ENCODE data around the gene KRTAP10-1.
"Not testable (repeated sequence)": the region's sequence is repeated elsewhere in the genome, so short reads cannot be mapped to it uniquely, and the experiment has no call there.

KRTAP10-1 gene, protein sequence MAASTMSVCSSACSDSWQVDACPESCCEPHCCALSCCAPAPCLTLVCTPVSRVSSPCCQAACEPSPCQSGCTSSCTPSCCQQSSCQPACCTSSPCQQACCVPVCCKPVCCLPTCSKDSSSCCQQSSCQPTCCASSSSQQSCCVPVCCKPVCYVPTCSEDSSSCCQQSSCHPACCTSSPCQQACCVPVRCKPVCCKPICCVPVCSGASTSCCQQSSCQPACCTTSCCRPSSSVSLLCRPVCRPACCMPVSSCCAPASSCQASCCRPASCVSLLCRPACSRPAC

DNA sequence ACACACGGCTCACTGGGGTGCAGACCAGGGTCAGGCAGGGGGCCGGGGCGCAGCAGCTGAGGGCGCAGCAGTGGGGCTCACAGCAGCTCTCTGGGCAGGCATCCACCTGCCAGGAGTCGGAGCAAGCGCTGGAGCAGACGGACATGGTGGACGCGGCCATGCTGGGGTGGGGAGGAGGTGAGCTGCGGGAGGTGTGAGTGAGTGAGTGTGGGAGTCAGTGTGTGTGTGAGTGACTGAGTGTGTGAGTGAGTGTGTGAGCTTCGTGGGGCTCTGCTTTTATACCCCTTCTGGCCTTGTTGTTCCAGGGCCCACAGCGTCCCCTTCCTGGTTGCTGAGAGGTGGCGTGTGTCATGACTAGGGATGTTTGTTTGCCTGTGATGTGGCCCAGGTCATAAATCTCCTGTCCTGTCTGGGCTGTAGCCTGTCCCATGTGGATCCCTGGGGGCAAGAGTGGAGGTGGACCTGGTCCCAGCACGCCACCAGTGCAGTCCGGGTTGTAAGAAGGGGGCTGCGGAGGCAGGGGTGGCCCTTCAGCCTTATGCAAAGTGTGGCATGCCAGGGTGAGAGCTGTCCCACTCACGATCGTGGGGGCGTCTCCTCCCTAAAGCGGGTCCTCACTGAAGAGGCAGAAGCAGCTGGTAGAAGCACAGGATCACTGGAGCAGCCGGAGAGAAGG, at the start of gene KRTAP10-1:
Gene KRTAP10-1, minus strand, starts transcription at position 205 of the 676 bp plus-strand sequence. Its CDS starts 45 bp downstream, at position 160.
- intact Hi-C loops (cut with DNase I) = no loop called here
- peak in 10 of 42 donors; percentile 0 to 39 (median 14) for DNase-seq

DNA sequence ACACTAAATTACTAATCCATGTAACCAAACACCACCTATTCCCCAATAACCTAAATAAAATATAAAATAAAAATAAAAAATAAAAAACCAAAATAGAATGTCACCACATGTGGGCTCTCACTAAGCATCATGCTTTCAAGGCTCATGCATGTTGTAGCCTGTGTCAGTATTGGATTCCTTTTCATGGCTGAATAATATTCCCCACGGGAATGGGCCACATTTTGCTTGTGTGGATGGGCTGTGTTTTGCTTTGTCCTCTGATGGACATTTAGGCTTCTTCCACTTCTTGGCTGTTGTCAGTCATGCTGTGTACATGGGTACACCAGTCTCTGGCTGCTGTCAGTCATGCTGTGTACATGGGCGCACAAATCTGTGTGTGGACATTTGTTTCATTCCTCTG, 49.1 kb upstream of the KRTAP10-1 start:
- DNase-seq = peak in 1 of 42 donors; percentile 8
- intact Hi-C loops (cut with DNase I) = no loop called here

DNA sequence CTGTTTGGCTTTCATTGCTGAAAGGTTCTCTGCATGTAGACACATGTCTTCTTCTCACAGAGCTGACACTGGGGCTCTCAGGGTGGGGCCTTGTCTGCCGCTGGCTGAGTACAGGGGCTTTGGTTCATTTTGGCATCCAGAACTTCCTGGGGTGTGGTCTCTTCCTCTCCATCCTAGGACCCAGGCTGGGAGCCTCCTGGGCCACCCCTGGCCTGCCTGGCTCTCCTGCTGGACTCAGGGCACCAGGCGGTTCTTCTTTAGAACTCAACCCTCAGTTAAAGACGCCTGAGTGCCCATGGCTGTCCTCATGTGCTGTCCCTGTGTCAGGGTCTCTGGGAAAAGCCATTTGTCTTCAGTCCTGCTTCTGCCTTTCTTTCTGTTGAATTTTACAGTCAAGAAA, 45.9 kb upstream of the KRTAP10-1 start:
- intact Hi-C loops (cut with DNase I) = no loop called here
- no peak for DNase-seq

DNA sequence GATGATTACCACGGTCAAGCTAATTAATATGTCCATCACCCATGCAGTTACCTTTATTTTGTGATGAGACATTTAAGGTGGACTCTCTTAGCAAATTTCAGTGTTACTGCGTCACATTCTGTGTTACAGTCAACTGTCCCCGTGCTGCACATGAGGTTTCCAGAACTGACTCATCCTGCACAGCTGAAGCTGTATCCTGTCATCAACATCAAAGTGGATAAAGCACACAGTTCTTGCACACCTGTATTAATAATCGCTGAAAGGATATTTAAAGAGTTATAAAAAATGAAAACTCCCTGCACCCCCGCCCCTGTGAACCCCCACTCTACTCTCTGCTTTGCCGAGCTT, 43.8 kb upstream of the KRTAP10-1 start:
- intact Hi-C loops (cut with DNase I) = no loop called here
- DNase-seq = peak in 15 of 42 donors; percentile 12 to 55 (median 38)

DNA sequence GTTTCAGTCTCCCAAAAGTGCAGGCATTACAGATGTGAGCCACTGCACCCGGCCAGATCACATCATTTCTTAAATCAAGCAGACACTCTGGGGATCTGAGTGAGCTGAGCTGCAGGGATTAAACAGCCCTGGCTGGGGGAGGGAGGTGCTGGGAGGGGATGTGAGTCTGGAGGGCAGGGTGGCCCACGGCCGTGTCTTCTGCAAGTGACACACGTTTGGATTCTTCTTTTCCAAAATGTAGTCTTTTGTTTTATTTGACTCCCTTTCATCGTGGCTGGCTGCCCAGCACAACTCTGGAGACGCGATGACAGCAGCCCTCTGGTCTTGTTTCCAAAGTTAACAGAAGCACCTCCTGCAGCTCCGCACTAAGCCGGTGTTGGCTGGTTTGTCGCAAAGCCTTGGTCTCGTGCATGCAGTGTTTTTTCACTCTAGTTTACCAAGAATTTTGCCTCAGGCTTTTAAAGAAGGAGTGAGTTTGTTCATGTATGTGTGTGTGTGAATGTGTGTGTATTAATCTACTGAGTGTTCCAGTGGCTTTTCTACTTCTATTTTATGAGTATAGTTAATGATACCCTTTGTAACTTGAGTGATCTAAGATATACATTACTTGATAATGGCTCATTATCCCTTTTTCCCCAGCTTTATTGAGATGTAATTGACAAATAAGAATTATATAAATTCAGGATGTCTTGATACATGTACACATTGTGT, 43.2 kb upstream of the KRTAP10-1 start:
- intact Hi-C loops (cut with DNase I) = no loop called here
- DNase-seq = no peak

DNA sequence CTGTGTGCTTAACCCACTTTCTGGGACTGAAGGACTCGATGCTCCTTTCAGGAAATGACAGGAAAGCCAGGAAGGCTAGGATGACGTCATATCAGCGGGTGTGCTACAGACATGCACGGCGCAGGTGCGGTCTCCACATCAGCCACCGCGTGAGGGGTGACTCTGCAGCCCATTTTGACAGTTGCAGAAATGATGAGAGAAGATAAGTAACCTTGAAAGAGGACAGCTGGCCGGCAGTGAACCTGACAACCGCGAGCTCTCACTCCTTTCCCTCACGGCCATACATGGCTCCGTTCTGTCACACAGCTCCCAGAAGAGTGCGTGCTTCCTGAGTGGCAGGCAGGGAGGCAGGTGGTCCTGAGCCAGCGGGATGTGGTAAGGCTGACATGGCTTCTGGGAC, 42.1 kb upstream of the KRTAP10-1 start:
- intact Hi-C loops (cut with DNase I) = no loop called here
- DNase-seq = no peak

DNA sequence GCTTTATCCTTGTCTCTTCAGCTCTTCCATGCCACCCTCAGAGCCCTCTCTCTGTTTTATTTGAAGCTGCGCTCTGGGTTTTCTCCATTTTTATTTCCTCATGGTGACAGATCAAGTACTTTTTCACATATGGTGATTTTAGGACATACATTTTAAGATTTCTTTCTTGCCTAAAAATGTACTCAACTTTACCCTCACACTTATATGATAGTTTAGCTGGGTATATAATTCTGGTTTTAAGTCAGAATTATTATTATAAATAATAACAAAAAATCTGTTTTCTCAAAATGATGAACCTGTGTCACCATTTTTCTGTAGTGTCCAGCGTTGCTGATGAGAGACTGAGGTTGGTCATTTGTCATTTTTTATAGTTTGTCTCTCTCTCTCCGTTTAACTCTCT, 41.2 kb upstream of the KRTAP10-1 start:
- no peak for DNase-seq

DNA sequence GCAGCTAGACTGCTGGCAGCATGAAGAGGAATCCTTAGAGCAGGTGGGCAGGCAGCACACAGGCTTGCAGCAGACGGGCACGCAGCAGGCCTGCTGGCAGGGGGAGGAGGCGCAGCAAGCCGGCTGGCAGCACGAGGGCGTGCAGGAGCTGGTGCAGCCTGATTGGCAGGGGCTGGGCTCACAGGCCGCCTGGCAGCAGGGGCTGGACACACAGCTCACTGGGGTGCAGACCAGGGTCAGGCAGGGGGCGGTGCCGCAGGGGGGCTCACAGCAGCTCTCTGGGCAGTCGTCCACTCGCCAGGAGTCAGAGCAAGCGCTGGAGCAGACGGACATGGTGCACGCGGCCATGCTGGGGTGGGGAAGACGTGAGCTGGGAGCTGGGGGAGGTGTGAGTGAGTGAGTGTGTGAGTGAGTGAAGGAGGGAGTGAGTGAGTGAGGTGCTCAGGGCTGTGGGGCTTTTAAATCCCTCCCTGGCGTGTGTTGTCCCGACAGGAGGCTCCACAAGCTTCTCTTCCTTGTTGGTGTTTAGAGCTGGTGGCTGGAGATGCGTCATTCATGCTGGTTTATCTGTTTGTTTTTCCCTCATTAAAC, 40.3 kb upstream of the KRTAP10-1 start, which contains the start of gene KRTAP10-5:
Gene KRTAP10-5, minus strand, starts transcription at position 374 of the 591 bp plus-strand sequence. Its CDS starts 26 bp downstream, at position 348.
- DNase-seq = peak in 9 of 42 donors; percentile 16 to 62 (median 40)
- intact Hi-C loops (cut with DNase I) = not testable (repeated sequence)

More for the DNA sequence above, 41.2 kb upstream of the KRTAP10-1 start:
- intact Hi-C loops (cut with DNase I) = no loop called here

DNA sequence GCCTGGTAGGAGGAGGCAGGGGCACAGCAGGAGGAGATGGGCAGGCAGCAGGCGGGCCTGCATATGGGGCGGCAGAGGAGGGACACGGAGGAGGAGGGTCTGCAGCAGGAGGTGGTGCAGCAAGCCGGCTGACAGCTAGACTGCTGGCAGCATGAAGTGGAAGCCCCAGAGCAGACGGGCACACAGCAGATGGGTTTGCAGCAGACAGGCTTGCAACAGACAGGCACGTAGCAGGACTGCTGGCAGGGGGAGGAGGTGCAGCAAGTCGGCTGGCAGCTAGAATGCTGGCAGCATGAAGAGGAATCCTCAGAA, 39.8 kb upstream of the KRTAP10-1 start:
- peak in 3 of 42 donors; percentile 16 to 31 (median 23) for DNase-seq
- intact Hi-C loops (cut with DNase I) = no loop called here

DNA sequence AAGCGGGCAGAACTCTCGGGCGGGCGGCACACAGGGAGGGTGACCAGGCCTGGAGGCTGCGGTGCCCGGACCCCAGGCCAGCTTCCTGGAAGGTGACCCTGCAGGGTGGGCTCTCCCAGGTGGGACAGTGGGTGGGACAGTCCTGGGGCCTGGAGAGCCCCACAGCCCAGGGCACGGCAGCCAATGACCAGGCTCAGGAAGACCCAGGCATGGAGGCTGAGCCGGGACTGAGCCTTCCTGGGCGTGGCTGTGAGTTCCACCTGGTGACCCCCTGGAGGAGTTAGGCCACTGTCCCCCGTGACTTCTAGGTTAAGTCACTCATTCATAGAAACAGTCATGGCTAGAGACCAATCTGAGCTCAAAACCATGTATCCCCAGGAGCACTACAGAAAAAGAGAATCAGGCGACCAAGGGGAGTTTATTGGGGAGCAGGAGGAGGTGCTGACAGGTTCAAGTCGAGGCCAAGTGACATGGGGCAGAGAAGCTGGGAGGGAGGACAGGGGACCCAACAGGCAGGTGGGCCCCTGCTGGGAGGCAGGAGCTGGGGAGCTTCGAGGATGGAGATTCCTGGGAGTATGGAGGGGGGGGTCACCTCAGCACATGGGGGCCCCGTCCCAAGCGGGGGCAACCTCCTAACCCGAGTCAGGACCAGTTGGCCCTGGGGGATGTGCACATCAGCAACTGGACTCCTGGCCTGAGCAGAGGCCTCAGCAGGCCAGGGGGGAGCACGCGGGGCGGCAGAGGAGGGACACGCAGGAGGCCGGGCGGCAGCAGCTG, 39.2 kb upstream of the KRTAP10-1 start:
- intact Hi-C loops (cut with DNase I) = no loop called here
- DNase-seq = peak in 2 of 42 donors; percentile 28 to 30

DNA sequence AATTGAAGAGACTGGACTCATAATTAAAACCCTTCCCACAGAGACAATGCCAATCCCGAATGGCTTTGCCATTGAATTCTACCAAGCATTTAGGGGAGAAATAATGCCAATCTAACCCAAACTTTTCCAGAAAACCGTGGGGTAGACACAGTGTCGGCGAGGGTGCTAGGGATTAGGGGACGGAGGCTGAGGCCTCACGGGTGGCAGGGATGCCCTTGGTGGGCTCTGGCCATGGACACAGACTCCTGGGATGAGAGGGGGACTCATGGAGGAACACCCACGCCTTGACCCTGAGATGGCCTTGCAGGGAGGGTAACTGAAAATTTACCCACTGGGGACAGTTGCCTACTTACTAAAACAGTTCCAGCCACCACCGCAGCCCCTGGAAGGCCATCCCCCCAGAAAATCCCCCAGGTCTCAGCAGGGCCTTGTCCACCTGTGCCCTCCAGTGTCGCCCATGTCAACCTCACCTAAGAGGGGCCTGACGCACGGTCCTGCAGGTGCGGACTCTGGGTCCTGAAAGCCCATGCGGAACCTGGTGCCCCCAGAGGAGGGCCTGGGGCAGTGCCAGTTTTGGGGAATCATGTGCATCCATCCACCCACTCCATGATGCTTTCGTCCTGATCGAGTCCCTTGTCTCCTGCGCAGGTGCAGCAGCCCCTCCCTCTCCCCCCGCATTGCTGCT, 38.5 kb upstream of the KRTAP10-1 start:
- intact Hi-C loops (cut with DNase I) = no loop called here

DNA sequence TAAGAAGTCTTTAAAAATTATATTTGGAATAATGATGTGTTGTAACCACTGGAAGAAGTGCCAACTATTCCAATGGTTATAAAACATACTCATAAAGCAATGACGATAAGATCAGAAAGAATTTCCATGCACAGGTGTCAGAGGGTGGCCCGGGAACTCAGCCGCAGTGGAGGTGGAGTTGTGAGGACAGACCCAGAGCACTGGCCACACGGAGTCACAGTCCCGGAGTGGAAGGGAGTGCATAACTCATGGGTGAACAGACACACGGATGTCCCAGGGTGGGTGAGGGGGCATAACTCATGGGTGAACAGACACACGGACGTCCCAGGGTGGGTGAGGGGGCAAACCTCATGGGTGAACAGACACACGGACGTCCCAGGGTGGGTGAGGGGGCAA, 36.0 kb upstream of the KRTAP10-1 start:
- intact Hi-C loops (cut with DNase I) = no loop called here

More for the DNA sequence above, 38.5 kb upstream of the KRTAP10-1 start:
- peak in 2 of 42 donors; percentile 26 to 28 for DNase-seq

DNA sequence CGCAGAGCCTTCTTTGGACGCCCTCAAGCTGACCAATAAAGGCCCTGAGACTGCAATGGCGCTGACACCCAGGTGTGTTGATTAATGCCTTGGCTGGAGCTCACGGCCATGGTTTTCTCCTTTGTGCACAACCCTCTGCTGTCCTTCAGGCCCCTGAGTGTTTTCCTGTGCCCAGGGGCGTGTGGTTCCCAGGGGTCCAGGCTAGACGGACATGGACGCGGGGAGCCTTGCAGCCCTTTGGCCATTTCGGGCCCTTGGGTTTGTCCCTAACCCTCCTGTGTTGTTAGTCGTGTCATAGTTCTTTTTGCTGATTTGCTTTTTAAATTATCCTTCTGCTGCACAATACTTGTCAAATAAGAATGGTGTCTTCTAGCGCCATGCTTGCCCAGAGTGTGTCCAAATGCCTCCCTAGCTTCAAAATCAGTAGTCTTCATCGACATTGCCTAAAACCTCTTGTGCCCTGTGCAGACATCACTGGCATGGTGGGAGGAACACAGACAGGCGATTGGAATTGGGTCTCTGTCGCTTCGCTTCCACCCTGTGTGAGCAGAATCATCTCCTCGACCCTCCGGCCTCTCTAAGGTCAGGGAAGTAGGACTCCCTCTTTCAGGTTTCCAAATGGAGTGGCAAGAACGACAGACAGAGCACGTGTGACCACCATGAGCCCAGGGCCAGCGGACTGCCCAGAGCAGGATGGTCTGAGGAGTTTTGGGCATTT, 35.5 kb upstream of the KRTAP10-1 start:
- peak in 1 of 42 donors; percentile 22 for DNase-seq
- intact Hi-C loops (cut with DNase I) = no loop called here

More for the DNA sequence above, 36.0 kb upstream of the KRTAP10-1 start:
- peak in 3 of 42 donors; percentile 16 to 27 (median 20) for DNase-seq

DNA sequence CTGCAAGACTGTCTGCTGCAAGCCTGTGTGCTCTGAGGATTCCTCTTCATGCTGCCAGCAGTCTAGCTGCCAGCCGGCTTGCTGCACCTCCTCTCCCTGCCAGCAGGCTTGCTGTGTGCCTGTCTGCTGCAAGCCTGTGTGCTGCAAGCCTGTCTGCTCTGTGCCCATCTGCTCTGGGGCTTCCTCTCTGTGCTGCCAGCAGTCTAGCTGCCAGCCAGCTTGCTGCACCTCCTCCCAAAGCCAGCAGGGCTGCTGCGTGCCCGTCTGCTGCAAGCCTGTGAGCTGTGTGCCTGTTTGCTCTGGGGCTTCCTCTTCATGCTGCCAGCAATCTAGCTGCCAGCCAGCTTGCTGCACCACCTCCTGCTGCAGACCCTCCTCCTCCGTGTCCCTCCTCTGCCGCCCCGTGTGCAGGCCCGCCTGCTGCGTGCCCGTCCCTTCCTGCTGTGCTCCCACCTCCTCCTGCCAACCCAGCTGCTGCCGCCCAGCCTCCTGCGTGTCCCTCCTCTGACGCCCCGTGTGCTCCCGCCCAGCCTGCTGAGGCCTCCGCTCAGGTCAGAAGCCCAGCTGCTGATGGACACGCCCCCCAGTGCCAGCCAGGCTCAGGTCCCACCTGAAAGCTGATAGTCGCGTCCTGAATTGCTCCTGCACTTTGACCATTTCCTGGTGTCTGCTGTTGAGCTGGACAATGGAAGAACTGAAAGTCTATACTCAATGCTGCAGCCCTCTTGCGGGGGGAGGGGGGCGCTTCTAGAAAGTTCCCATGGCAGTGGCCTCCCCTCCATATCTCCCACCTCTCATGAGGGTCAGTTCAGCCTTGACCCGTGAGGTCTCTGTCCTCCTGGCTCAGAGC, 34.7 kb upstream of the KRTAP10-1 start:
- DNase-seq = peak in 3 of 42 donors; percentile 12 to 28 (median 13)
- intact Hi-C loops (cut with DNase I) = no loop called here

DNA sequence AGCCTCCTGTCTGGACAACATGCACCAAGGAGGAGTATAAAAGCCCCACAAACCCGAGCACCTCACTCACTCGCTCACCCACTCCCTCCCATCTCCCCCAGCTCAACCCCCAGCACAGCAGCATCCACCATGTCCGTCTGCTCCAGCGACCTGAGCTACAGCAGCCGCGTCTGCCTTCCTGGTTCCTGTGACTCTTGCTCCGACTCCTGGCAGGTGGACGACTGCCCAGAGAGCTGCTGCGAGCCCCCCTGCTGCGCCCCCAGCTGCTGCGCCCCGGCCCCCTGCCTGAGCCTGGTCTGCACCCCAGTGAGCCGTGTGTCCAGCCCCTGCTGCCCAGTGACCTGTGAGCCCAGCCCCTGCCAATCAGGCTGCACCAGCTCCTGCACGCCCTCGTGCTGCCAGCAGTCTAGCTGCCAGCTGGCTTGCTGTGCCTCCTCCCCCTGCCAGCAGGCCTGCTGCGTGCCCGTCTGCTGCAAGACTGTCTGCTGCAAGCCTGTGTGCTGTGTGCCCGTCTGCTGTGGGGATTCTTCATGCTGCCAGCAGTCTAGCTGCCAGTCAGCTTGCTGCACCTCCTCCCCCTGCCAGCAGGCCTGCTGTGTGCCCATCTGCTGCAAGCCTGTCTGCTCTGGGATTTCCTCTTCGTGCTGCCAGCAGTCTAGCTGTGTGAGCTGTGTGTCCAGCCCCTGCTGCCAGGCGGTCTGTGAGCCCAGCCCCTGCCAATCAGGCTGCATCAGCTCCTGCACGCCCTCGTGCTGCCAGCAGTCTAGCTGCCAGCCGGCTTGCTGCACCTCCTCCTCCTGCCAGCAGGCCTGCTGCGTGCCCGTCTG, 33.8 kb upstream of the KRTAP10-1 start, which contains the start of gene KRTAP10-4:
Gene KRTAP10-4, plus strand, starts transcription at position 100 of the 827 bp plus-strand sequence. Its CDS starts 30 bp downstream, at position 130.
- intact Hi-C loops (cut with DNase I) = not testable (repeated sequence)
- peak in 2 of 42 donors; percentile 17 to 21 for DNase-seq

Measured in head of caudate nucleus (tissue), 42 donors.